ENCODE measurements around the gene PROM1.
A peak's percentile ranks its signal among the peaks of the same experiment; 100 is the strongest.

PROM1 gene

GRCh38 chr4:16082426-16083240 lies 1.2 kb downstream of the PROM1 start:
- TF ChIP-seq TARDBP (IDR thresholded peaks at IDR 0.05), result no peak
- peak; percentile 15 for DNase-seq (ENCODE audit: extremely low spot score)
- CTCF ChIA-PET, result no interaction called here
- POLR2A ChIA-PET, result no interaction called here

- no peak for DNase-seq (ENCODE audit: extremely low spot score)
- CTCF ChIA-PET, result no interaction called here
- POLR2A ChIA-PET, result no interaction called here
- TF ChIP-seq PKNOX1 (IDR thresholded peaks at IDR 0.05), result no peak
- no peak for TF ChIP-seq ZNF384 (IDR thresholded peaks at IDR 0.05)
- TF ChIP-seq NFRKB (IDR thresholded peaks at IDR 0.05), result no peak
- no peak for TF ChIP-seq TARDBP (IDR thresholded peaks at IDR 0.05)
- TF ChIP-seq FOXM1 (IDR thresholded peaks at IDR 0.05; ENCODE audit: borderline replicate concordance), result no peak
Measured at GRCh38 chr4:16082041-16082425, 1.8 kb downstream of the PROM1 start.

GRCh38 chr4:16079046-16079445 lies 4.8 kb downstream of the PROM1 start:
- CTCF ChIA-PET, result no interaction called here
- TF ChIP-seq BHLHE40 (IDR thresholded peaks at IDR 0.05; ENCODE audit: borderline replicate concordance), result no peak
- TF ChIP-seq SUZ12 (IDR thresholded peaks at IDR 0.05), result no peak
- no peak for TF ChIP-seq HDGF (IDR thresholded peaks at IDR 0.05; ENCODE audit: borderline replicate concordance)
- no peak for TF ChIP-seq ELF4 (IDR thresholded peaks at IDR 0.05)
- no peak for TF ChIP-seq FOXA1 (IDR thresholded peaks at IDR 0.05)
- no peak for TF ChIP-seq PKNOX1 (IDR thresholded peaks at IDR 0.05)
- POLR2A ChIA-PET, result no interaction called here
- no peak for DNase-seq (ENCODE audit: extremely low spot score)

GRCh38 chr4:16078195-16078760 lies 5.5 kb downstream of the PROM1 start:
- POLR2A ChIA-PET, result no interaction called here
- no peak for DNase-seq (ENCODE audit: extremely low spot score)
- CTCF ChIA-PET, result no interaction called here
- no peak for TF ChIP-seq ARNT (IDR thresholded peaks at IDR 0.05)
- TF ChIP-seq FOXA1 (IDR thresholded peaks at IDR 0.05), result no peak
- TF ChIP-seq TARDBP (IDR thresholded peaks at IDR 0.05), result no peak
- TF ChIP-seq PKNOX1 (IDR thresholded peaks at IDR 0.05), result no peak
- TF ChIP-seq SP1 (IDR thresholded peaks at IDR 0.05), result no peak
- no peak for TF ChIP-seq L3MBTL2 (conservative IDR thresholded peaks at IDR 0.05)
- TF ChIP-seq BHLHE40 (IDR thresholded peaks at IDR 0.05; ENCODE audit: borderline replicate concordance), result no peak
- TF ChIP-seq FOXK2 (IDR thresholded peaks at IDR 0.05), result no peak
- no peak for TF ChIP-seq FOXM1 (IDR thresholded peaks at IDR 0.05; ENCODE audit: borderline replicate concordance)
- no peak for TF ChIP-seq NFRKB (IDR thresholded peaks at IDR 0.05)

GRCh38 chr4:16077786-16078185 lies 6.0 kb downstream of the PROM1 start:
- TF ChIP-seq ZNF384 (IDR thresholded peaks at IDR 0.05), result no peak
- TF ChIP-seq FOXA1 (IDR thresholded peaks at IDR 0.05), result no peak
- TF ChIP-seq FOXK2 (IDR thresholded peaks at IDR 0.05), result no peak
- TF ChIP-seq SUZ12 (IDR thresholded peaks at IDR 0.05), result no peak
- no peak for TF ChIP-seq HDGF (IDR thresholded peaks at IDR 0.05; ENCODE audit: borderline replicate concordance)
- no peak for TF ChIP-seq L3MBTL2 (conservative IDR thresholded peaks at IDR 0.05)
- no peak for TF ChIP-seq LEF1 (IDR thresholded peaks at IDR 0.05; ENCODE audit: borderline replicate concordance)
- TF ChIP-seq PKNOX1 (IDR thresholded peaks at IDR 0.05), result no peak
- TF ChIP-seq BHLHE40 (IDR thresholded peaks at IDR 0.05; ENCODE audit: borderline replicate concordance), result no peak
- TF ChIP-seq NFRKB (IDR thresholded peaks at IDR 0.05), result no peak
- no peak for TF ChIP-seq FOXM1 (IDR thresholded peaks at IDR 0.05; ENCODE audit: borderline replicate concordance)
- TF ChIP-seq SP1 (IDR thresholded peaks at IDR 0.05), result no peak
- ChIA-PET CTCF (no interaction called here), POLR2A (no interaction called here)
- no peak for DNase-seq (ENCODE audit: extremely low spot score)

GRCh38 chr4:16075975-16076757 lies 7.7 kb downstream of the PROM1 start:
- TF ChIP-seq NFRKB (IDR thresholded peaks at IDR 0.05) (no peak), L3MBTL2 (conservative IDR thresholded peaks at IDR 0.05) (no peak), CTBP1 (IDR thresholded peaks at IDR 0.05; ENCODE audit: borderline replicate concordance) (no peak), FOXK2 (IDR thresholded peaks at IDR 0.05) (no peak), TARDBP (IDR thresholded peaks at IDR 0.05) (no peak), HDGF (IDR thresholded peaks at IDR 0.05; ENCODE audit: borderline replicate concordance) (no peak), FOXM1 (IDR thresholded peaks at IDR 0.05; ENCODE audit: borderline replicate concordance) (no peak), ARNT (IDR thresholded peaks at IDR 0.05) (no peak), BHLHE40 (IDR thresholded peaks at IDR 0.05; ENCODE audit: borderline replicate concordance) (no peak), SP1 (IDR thresholded peaks at IDR 0.05) (no peak), ELF4 (IDR thresholded peaks at IDR 0.05) (no peak), SUZ12 (IDR thresholded peaks at IDR 0.05) (no peak), LEF1 (IDR thresholded peaks at IDR 0.05; ENCODE audit: borderline replicate concordance) (no peak), ZNF384 (IDR thresholded peaks at IDR 0.05) (no peak), FOXA1 (IDR thresholded peaks at IDR 0.05) (no peak), PKNOX1 (IDR thresholded peaks at IDR 0.05) (no peak)
- no peak for DNase-seq (ENCODE audit: extremely low spot score)
- ChIA-PET CTCF (no interaction called here), POLR2A (no interaction called here)
